SK-N-SH treated with all-trans-retinoic acid at 6 μM for 48 hours (cell line): ENCODE measurements around the gene NID1.
A peak's percentile ranks its signal among the peaks of the same experiment; 100 is the strongest.

Source experiments
- ATAC-seq: fragments of 200-7000 bp; cut with Tn5 transposase; 3 replicates; pipeline ENCODE4 v1.9.1; 2020; ENCODE audit warnings: mild to moderate bottlenecking, moderate library complexity
- ARNTL ChIP-seq: fragments of 450-650 bp; formaldehyde crosslinking; IDR thresholded peaks from 2 replicates; pipeline ENCODE4 v1.5.0; 2020; ENCODE audit warnings: low read depth, mild to moderate bottlenecking, moderate library complexity, borderline replicate concordance
- CREB5 ChIP-seq: fragments of 250-450 bp; sonication (Bioruptor Pico); IDR thresholded peaks from 2 replicates; pipeline ENCODE4 v1.5.1; 2020; ENCODE audit warnings: low read depth, mild to moderate bottlenecking, moderate library complexity
- CSDC2 ChIP-seq: fragments of 250-450 bp; sonication (Bioruptor Pico); IDR thresholded peaks from 2 replicates; pipeline ENCODE4 v1.5.0; 2020; ENCODE audit warnings: mild to moderate bottlenecking, moderate library complexity
- ESRRG ChIP-seq: fragments of 250-450 bp; sonication (Bioruptor Pico); IDR thresholded peaks from 2 replicates; pipeline ENCODE4 v1.6.1; 2021; ENCODE audit warnings: mild to moderate bottlenecking
- ISL1 ChIP-seq: fragments of 250-450 bp; sonication (Bioruptor Pico); IDR thresholded peaks from 2 replicates; pipeline ENCODE4 v2.1.2; 2022; ENCODE audit warnings: mild to moderate bottlenecking, moderate library complexity
- PATZ1 ChIP-seq: fragments of 250-450 bp; sonication (Bioruptor Pico); IDR thresholded peaks from 2 replicates; pipeline ENCODE4 v1.8.0; 2020; ENCODE audit warnings: mild to moderate bottlenecking, moderate library complexity, borderline replicate concordance
- POU6F1 ChIP-seq: fragments of 250-450 bp; sonication (Bioruptor Pico); IDR thresholded peaks from 2 replicates; pipeline ENCODE4 v1.8.0; 2021; ENCODE audit warnings: low read depth, mild to moderate bottlenecking, moderate library complexity, borderline replicate concordance
- PPARA ChIP-seq: fragments of 250-450 bp; sonication (Bioruptor Pico); IDR thresholded peaks from 2 replicates; pipeline ENCODE4 v1.5.0; 2020; ENCODE audit warnings: mild to moderate bottlenecking, borderline replicate concordance
- RARB ChIP-seq: fragments of 250-450 bp; sonication (Bioruptor Pico); IDR thresholded peaks from 2 replicates; pipeline ENCODE4 v1.8.0; 2021; ENCODE audit warnings: mild to moderate bottlenecking, moderate library complexity
- SNAI2 ChIP-seq: fragments of 250-450 bp; sonication (Bioruptor Pico); IDR thresholded peaks from 2 replicates; pipeline ENCODE4 v1.5.0; 2020; ENCODE audit warnings: mild to moderate bottlenecking, moderate library complexity
- TCF4 ChIP-seq: fragments of 250-450 bp; sonication (Bioruptor Pico); IDR thresholded peaks from 2 replicates; pipeline ENCODE4 v1.8.0; 2021; ENCODE audit warnings: mild to moderate bottlenecking, moderate library complexity, borderline replicate concordance
- TOX ChIP-seq: fragments of 250-450 bp; sonication (Bioruptor Pico); IDR thresholded peaks from 2 replicates; pipeline ENCODE4 v1.8.0; 2021; ENCODE audit warnings: mild to moderate bottlenecking, moderate library complexity, borderline replicate concordance
- TSHZ2 ChIP-seq: fragments of 250-450 bp; sonication (Bioruptor Pico); IDR thresholded peaks from 2 replicates; pipeline ENCODE4 v1.5.0; 2020; ENCODE audit warnings: mild to moderate bottlenecking, moderate library complexity
- ZC3H10 ChIP-seq: fragments of 250-450 bp; sonication (Bioruptor Pico); IDR thresholded peaks from 2 replicates; pipeline ENCODE4 v1.5.1; 2021; ENCODE audit warnings: mild to moderate bottlenecking, moderate library complexity
- ZFP3 ChIP-seq: fragments of 250-450 bp; sonication (Bioruptor Pico); IDR thresholded peaks from 2 replicates; pipeline ENCODE4 v1.5.0; 2020; ENCODE audit warnings: mild to moderate bottlenecking, moderate library complexity
- ZFP30 ChIP-seq: fragments of 450-650 bp; formaldehyde crosslinking; IDR thresholded peaks from 2 replicates; pipeline ENCODE4 v1.5.0; 2022; ENCODE audit warnings: mild to moderate bottlenecking, moderate library complexity
- ZNF565 ChIP-seq: fragments of 450-650 bp; formaldehyde crosslinking; conservative IDR thresholded peaks from 2 replicates; pipeline ENCODE4 v1.5.0; 2020; ENCODE audit warnings: low read depth, mild to moderate bottlenecking, moderate library complexity
- ZNF70 ChIP-seq: fragments of 450-650 bp; formaldehyde crosslinking; IDR thresholded peaks from 2 replicates; pipeline ENCODE4 v1.5.0; 2020; ENCODE audit warnings: mild to moderate bottlenecking, moderate library complexity
- ZNF8 ChIP-seq: fragments of 450-650 bp; formaldehyde crosslinking; IDR thresholded peaks from 2 replicates; pipeline ENCODE4 v1.5.0; 2020; ENCODE audit warnings: mild to moderate bottlenecking, moderate library complexity

NID1 gene

GRCh38 chr1:236000781-236001180 is 64.1 kb downstream of the NID1 start:
- no peak for ATAC-seq
- TF ChIP-seq RARB (CRISPR knock-in tag) (no peak), ARNTL (CRISPR knock-in tag) (no peak), ESRRG (no peak), TCF4 (CRISPR knock-in tag) (no peak), ZNF8 (CRISPR knock-in tag) (no peak)

GRCh38 chr1:235999259-235999925 is 65.5 kb downstream of the NID1 start:
- ATAC-seq = peak; percentile 93
- no peak for TF ChIP-seq ZNF565 (CRISPR knock-in tag)
- no peak for TF ChIP-seq CREB5
- peak; percentile 75; the same call in 1 of the 2 replicates for TF ChIP-seq PATZ1 (CRISPR knock-in tag)
- TF ChIP-seq TOX (CRISPR knock-in tag) = peak; percentile 66; the same call in 1 of the 2 replicates
- no peak for TF ChIP-seq RARB (CRISPR knock-in tag)
- TF ChIP-seq POU6F1 (CRISPR knock-in tag) = no peak
- no peak for TF ChIP-seq ESRRG
- peak; percentile 64; the same call in 1 of the 2 replicates for TF ChIP-seq ZC3H10 (CRISPR knock-in tag)
- no peak for TF ChIP-seq ISL1
- TF ChIP-seq ZNF8 (CRISPR knock-in tag) = no peak
- TF ChIP-seq PPARA (CRISPR knock-in tag) = no peak
- no peak for TF ChIP-seq SNAI2 (CRISPR knock-in tag)

- TF ChIP-seq RARB (CRISPR knock-in tag) (no peak), CSDC2 (CRISPR knock-in tag) (no peak), ZFP30 (CRISPR knock-in tag) (no peak), POU6F1 (CRISPR knock-in tag) (no peak), ZFP3 (CRISPR knock-in tag) (no peak), PATZ1 (CRISPR knock-in tag) (no peak), SNAI2 (CRISPR knock-in tag) (no peak), ZC3H10 (CRISPR knock-in tag) (no peak), ZNF70 (CRISPR knock-in tag) (no peak), ARNTL (CRISPR knock-in tag) (no peak)
- ATAC-seq = peak; percentile 4
Measured at GRCh38 chr1:235998812-235999211, 66.1 kb downstream of the NID1 start.

GRCh38 chr1:235997931-235998330 is 67.0 kb downstream of the NID1 start:
- ATAC-seq = no peak
- TF ChIP-seq POU6F1 (CRISPR knock-in tag) (no peak), ZFP3 (CRISPR knock-in tag) (no peak), TSHZ2 (no peak), PATZ1 (CRISPR knock-in tag) (no peak), PPARA (CRISPR knock-in tag) (no peak), ESRRG (no peak)
